Thyroid gland (tissue), 4 donors: ENCODE results near the gene USP32. TPM values are rescaled to one million over a fixed set of nuclear protein-coding genes. Genes with fewer than 3 reads are reported as not detected.

ENCODE experiments used
- DNase-seq, 2 donors: peaks; one replicate each; pipeline ENCODE4 v3.0.0-alpha.2; 2019
- H3K27ac ChIP-seq, 3 donors: fragments of 200-600 bp; sonication (generic); 1 replicate in 2 of 3; 2 replicates in 1 of 3; pipeline ENCODE4 v1.5.1; 2016 to 2019; ENCODE audit warnings: mild to moderate bottlenecking in 1 of 3, moderate library complexity in 1 of 3
- H3K27me3 ChIP-seq: fragments of 200-600 bp; sonication (generic); one replicate; pipeline ENCODE4 v1.5.1; 2019
- H3K36me3 ChIP-seq, 2 donors: fragments of 200-600 bp; sonication (generic); one replicate each; pipeline ENCODE4 v1.5.1; 2016 to 2019
- H3K4me1 ChIP-seq, 2 donors: fragments of 200-600 bp; sonication (generic); one replicate each; pipeline ENCODE4 v1.5.1; 2017 to 2019
- H3K4me3 ChIP-seq, 3 donors: fragments of 200-600 bp; sonication (generic); replicated peaks in 1 of 3; 1 replicate in 2 of 3; 2 replicates in 1 of 3; pipeline ENCODE4 v1.5.1; 2016; ENCODE audit warnings: mild to moderate bottlenecking in 1 of 3
- H3K9me3 ChIP-seq: fragments of 200-600 bp; sonication (generic); one replicate; pipeline ENCODE4 v1.5.1; 2017
- CTCF ChIP-seq, 6 experiments: fragments of 200-600 bp in 3 of 6; fragments of 450-650 bp in 3 of 6; sonication (generic) in 3 of 6; IDR thresholded peaks; one replicate each; pipeline ENCODE4 v1.5.1; 2016 to 2019; ENCODE audit warnings: antibody characterized with exemption in 6 of 6, mild to moderate bottlenecking in 2 of 6, inconsistent platforms in 1 of 6, moderate library complexity in 1 of 6
- POLR2A ChIP-seq, 2 donors: fragments of 450-650 bp; IDR thresholded peaks; one replicate each; pipeline ENCODE4 v1.6.1; 2017; ENCODE audit warnings: antibody characterized with exemption in 2 of 2, mild to moderate bottlenecking in 2 of 2, moderate library complexity in 1 of 2
- WGBS, 2 donors: methylation state at CpG; one replicate each; pipeline ENCODE4 v1.1.5; 2017; 5-methylcytosine and 5-hydroxymethylcytosine counted together
- intact Hi-C: fragments of 100-400 bp; cut with DNase I; formaldehyde crosslinking; loops from one replicate; pipeline ENCODE4 v1.15.1; 2023
- total RNA-seq, 4 donors: library from RNA; depleted of rRNA; stranded (reverse); fragments of >200 nt; gene quantifications; one replicate each; pipeline ENCODE4 v1.2.3, GENCODE V29; 2016

The USP32 gene
- total RNA-seq, 4 donors from 2014 or later: 49.9 to 76.5 (median 65.0) TPM

GRCh38 chr17:60256174-60256573, 135.8 kb downstream of the USP32 start:
- Histone ChIP-seq H3K9me3 (no peaks in the 10 kb centered on the region), H3K36me3 (peaks cover 0 to 2% of the 10 kb centered on the region in 2 donors)

GRCh38 chr17:60253048-60253447, 138.9 kb downstream of the USP32 start:
- H3K4me1 ChIP-seq: no peaks in the 10 kb centered on the region
- no peaks in the 10 kb centered on the region for H3K9me3 ChIP-seq
- H3K36me3 ChIP-seq: no peaks in the 10 kb centered on the region
- WGBS, 2 donors: 95 to 96% methylated on average over 2 of the region's 2 CpGs
- no peak overlapping the region for H3K27ac ChIP-seq
- H3K27me3 ChIP-seq: no peaks in the 10 kb centered on the region
- no peak overlapping the region for H3K4me3 ChIP-seq
- TF ChIP-seq POLR2A (IDR thresholded peaks at IDR 0.05) (no peak), CTCF (IDR thresholded peaks at IDR 0.05) (no peak)
- DNase-seq: no peak
- intact Hi-C loops: no loop called here

More at GRCh38 chr17:60256174-60256573, 135.8 kb downstream of the USP32 start:
- no peak overlapping the region for H3K4me3 ChIP-seq
- no peak overlapping the region for H3K27ac ChIP-seq
- DNase-seq: no peak
- intact Hi-C loops: no loop called here
- H3K4me1 ChIP-seq: no peaks in the 10 kb centered on the region
- no peak for TF ChIP-seq POLR2A (IDR thresholded peaks at IDR 0.05)
- no peak for TF ChIP-seq CTCF (IDR thresholded peaks at IDR 0.05)
- no peaks in the 10 kb centered on the region for H3K27me3 ChIP-seq

- DNase-seq: no peak
- 87 to 92% methylated on average over 1 of the region's 1 CpG for WGBS, 2 donors
- Histone ChIP-seq H3K27me3 (no peaks in the 10 kb centered on the region), H3K4me1 (no peaks in the 10 kb centered on the region), H3K4me3 (no peak overlapping the region), H3K9me3 (no peaks in the 10 kb centered on the region), H3K36me3 (no peaks in the 10 kb centered on the region), H3K27ac (no peak overlapping the region)
- TF ChIP-seq CTCF (IDR thresholded peaks at IDR 0.05) (no peak), POLR2A (IDR thresholded peaks at IDR 0.05) (no peak)
- intact Hi-C loops: no loop called here
These were observed 139.5 kb downstream of the USP32 start for GRCh38 chr17:60252459-60252858.

GRCh38 chr17:60249290-60249826, 142.6 kb downstream of the USP32 start:
- intact Hi-C loops: no loop called here
- no peaks in the 10 kb centered on the region for H3K4me1 ChIP-seq
- TF ChIP-seq CTCF (IDR thresholded peaks at IDR 0.05) (no peak), POLR2A (IDR thresholded peaks at IDR 0.05) (no peak)
- H3K9me3 ChIP-seq: no peaks in the 10 kb centered on the region
- no peak overlapping the region for H3K4me3 ChIP-seq
- H3K27me3 ChIP-seq: no peaks in the 10 kb centered on the region
- H3K27ac ChIP-seq: no peak overlapping the region
- no peaks in the 10 kb centered on the region for H3K36me3 ChIP-seq
- DNase-seq: no peak

- H3K36me3 ChIP-seq: no peaks in the 10 kb centered on the region
- no peak for DNase-seq
- no peaks in the 10 kb centered on the region for H3K4me1 ChIP-seq
- TF ChIP-seq CTCF (IDR thresholded peaks at IDR 0.05) (no peak), POLR2A (IDR thresholded peaks at IDR 0.05) (no peak)
- H3K9me3 ChIP-seq: no peaks in the 10 kb centered on the region
- intact Hi-C loops: no loop called here
- no peak overlapping the region for H3K27ac ChIP-seq
- no peaks in the 10 kb centered on the region for H3K27me3 ChIP-seq
- WGBS, 2 donors: 91 to 94% methylated on average over 5 of the region's 5 CpGs
- H3K4me3 ChIP-seq: no peak overlapping the region
These were observed 143.2 kb downstream of the USP32 start for GRCh38 chr17:60248618-60249289.
